HCT116 (cell line): ENCODE results near the gene CNNM3.

Source experiments
- CEBPB ChIP-seq: IDR thresholded peaks from 2 replicates; pipeline ENCODE4 v1.6.1; 2012; ENCODE audit warnings: low read depth
- JUND ChIP-seq: IDR thresholded peaks from 2 replicates; pipeline ENCODE4 v1.6.1; 2012
- ZBTB33 ChIP-seq: IDR thresholded peaks from 2 replicates; pipeline ENCODE4 v1.6.1; 2011; ENCODE audit warnings: mild to moderate bottlenecking, low read length, moderate library complexity; ENCODE audit not compliant: insufficient replicate concordance; ENCODE audit errors: extremely low read depth
- ZNF274 ChIP-seq: fragments of 200-500 bp; sonication (Bioruptor generic); IDR thresholded peaks from 2 replicates; pipeline ENCODE4 v1.6.1; 2014; ENCODE audit warnings: mild to moderate bottlenecking, low read depth, low read length, inconsistent platforms
- TF ChIP-seq, protein P1 (sequence below), 3 experiments: fragments of 200-600 bp in 1 of 3; sonication (generic) in 1 of 3; IDR thresholded peaks in 2 of 3; conservative IDR thresholded peaks in 1 of 3; 2 replicates each; pipeline ENCODE4 v1.5.1; 2012 to 2017; ENCODE audit warnings: low read depth in 2 of 3, low read length in 2 of 3, antibody characterized with exemption in 1 of 3, borderline replicate concordance in 1 of 3, control low read depth in 1 of 3, mild to moderate bottlenecking in 1 of 3, mixed read lengths in 1 of 3, mixed run types in 1 of 3, moderate library complexity in 1 of 3; ENCODE audit not compliant: insufficient read depth in 1 of 3

DNA sequence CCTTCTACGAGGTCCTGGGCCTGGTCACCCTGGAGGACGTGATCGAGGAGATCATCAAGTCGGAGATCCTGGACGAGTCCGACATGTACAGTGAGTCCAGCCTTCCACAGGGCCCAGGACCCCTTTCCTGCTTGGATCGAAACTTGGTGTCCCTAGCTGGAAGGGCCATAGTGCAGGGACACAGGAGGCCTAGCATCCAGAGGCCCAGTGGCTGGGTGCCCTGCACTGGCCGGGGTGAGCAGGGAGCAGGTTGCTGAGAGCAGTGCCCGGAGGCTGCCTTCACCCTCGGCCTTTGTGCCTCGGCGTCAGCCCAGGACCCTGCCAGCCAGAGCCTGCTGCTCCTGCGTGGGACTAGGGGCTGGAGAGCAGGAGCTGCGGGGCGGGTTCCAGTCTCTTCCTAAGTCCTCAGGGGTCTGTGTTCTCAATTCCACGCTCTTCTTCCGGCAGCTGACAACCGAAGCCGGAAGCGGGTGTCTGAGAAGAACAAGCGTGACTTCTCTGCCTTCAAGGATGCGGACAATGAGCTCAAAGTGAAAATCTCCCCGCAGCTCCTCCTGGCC, 18.9 kb upstream of the CNNM3 start:
- no peak for TF ChIP-seq JUND
- TF ChIP-seq ZBTB33 = no peak
- TF ChIP-seq, protein P1, sequence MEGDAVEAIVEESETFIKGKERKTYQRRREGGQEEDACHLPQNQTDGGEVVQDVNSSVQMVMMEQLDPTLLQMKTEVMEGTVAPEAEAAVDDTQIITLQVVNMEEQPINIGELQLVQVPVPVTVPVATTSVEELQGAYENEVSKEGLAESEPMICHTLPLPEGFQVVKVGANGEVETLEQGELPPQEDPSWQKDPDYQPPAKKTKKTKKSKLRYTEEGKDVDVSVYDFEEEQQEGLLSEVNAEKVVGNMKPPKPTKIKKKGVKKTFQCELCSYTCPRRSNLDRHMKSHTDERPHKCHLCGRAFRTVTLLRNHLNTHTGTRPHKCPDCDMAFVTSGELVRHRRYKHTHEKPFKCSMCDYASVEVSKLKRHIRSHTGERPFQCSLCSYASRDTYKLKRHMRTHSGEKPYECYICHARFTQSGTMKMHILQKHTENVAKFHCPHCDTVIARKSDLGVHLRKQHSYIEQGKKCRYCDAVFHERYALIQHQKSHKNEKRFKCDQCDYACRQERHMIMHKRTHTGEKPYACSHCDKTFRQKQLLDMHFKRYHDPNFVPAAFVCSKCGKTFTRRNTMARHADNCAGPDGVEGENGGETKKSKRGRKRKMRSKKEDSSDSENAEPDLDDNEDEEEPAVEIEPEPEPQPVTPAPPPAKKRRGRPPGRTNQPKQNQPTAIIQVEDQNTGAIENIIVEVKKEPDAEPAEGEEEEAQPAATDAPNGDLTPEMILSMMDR (IDR thresholded peaks at IDR 0.05 in 2 of 3, conservative IDR thresholded peaks at IDR 0.05 in 1 of 3; ENCODE audit: borderline replicate concordance in 1 of 3, insufficient read depth in 1 of 3, low read depth in 2 of 3, low read length in 2 of 3) = no peak
- TF ChIP-seq ZNF274 = no peak
- TF ChIP-seq CEBPB = no peak
